Stimulated activated memory B cell treated with anti-CD40 and anti-IgM and Interleukin-4, amounts not matched to agents 10 μg/mL and 1 μg/mL and 100 μg/mL, for 72 hours (primary cell): ENCODE data around the gene MLEC.
"Not testable (repeated sequence)": the region's sequence is repeated elsewhere in the genome, so short reads cannot be mapped to it uniquely, and the experiment has no call there.

Experiments used
- ATAC-seq: fragments of 150-1000 bp; cut with Tn5 transposase; 2 replicates; pipeline ENCODE4 v1.10.0; 2021
- H3K27ac Mint-ChIP-seq: one replicate; pipeline ENCODE4 v1.8.0; 2022; ENCODE audit warnings: mild to moderate bottlenecking, mixed read lengths
- H3K27me3 Mint-ChIP-seq: one replicate; pipeline ENCODE4 v1.8.0; 2022; ENCODE audit warnings: mixed read lengths
- H3K36me3 Mint-ChIP-seq: one replicate; pipeline ENCODE4 v1.8.0; 2022; ENCODE audit warnings: mixed read lengths
- H3K4me1 Mint-ChIP-seq: one replicate; pipeline ENCODE4 v1.8.0; 2022; ENCODE audit warnings: mixed read lengths
- H3K4me3 Mint-ChIP-seq: one replicate; pipeline ENCODE4 v1.8.0; 2022; ENCODE audit warnings: mild to moderate bottlenecking, moderate library complexity, mixed read lengths
- H3K9me3 Mint-ChIP-seq: one replicate; pipeline ENCODE4 v1.8.0; 2022; ENCODE audit warnings: mixed read lengths

The MLEC gene

GRCh38 chr12:120654656-120655055, 32.3 kb upstream of the MLEC start:
- Mint-ChIP-seq H3K4me1 (peaks cover 7% of the 10 kb centered on the region), H3K27me3 (peaks cover 48% of the 10 kb centered on the region), H3K4me3 (no peak overlapping the region), H3K9me3 (no peaks in the 10 kb centered on the region), H3K36me3 (no peaks in the 10 kb centered on the region), H3K27ac (no peak overlapping the region)
- ATAC-seq = no peak

GRCh38 chr12:120656008-120656407, 30.9 kb upstream of the MLEC start:
- ATAC-seq = no peak
- Mint-ChIP-seq H3K36me3 (no peaks in the 10 kb centered on the region), H3K9me3 (no peaks in the 10 kb centered on the region), H3K27ac (no peak overlapping the region), H3K27me3 (peaks cover 37% of the 10 kb centered on the region), H3K4me1 (peaks cover 6% of the 10 kb centered on the region), H3K4me3 (no peak overlapping the region)

GRCh38 chr12:120658286-120659150, 28.4 kb upstream of the MLEC start:
- H3K36me3 Mint-ChIP-seq = no peaks in the 10 kb centered on the region
- peaks cover 28% of the 10 kb centered on the region for H3K27me3 Mint-ChIP-seq

GRCh38 chr12:120659151-120659525, 27.8 kb upstream of the MLEC start:
- H3K27me3 Mint-ChIP-seq = peaks cover 23% of the 10 kb centered on the region
- H3K27ac Mint-ChIP-seq = no peak overlapping the region
- no peak overlapping the region for H3K4me3 Mint-ChIP-seq
- no peaks in the 10 kb centered on the region for H3K36me3 Mint-ChIP-seq
- H3K4me1 Mint-ChIP-seq = peaks cover 18% of the 10 kb centered on the region
- ATAC-seq = no peak
- no peaks in the 10 kb centered on the region for H3K9me3 Mint-ChIP-seq

More at GRCh38 chr12:120658286-120659150, 28.4 kb upstream of the MLEC start:
- Mint-ChIP-seq H3K4me1 (peaks cover 12% of the 10 kb centered on the region), H3K4me3 (no peak overlapping the region), H3K27ac (no peak overlapping the region), H3K9me3 (no peaks in the 10 kb centered on the region)
- no peak for ATAC-seq

GRCh38 chr12:120661432-120661831, 25.5 kb upstream of the MLEC start:
- H3K4me3 Mint-ChIP-seq = no peak overlapping the region
- no peaks in the 10 kb centered on the region for H3K9me3 Mint-ChIP-seq
- no peak for ATAC-seq
- no peak overlapping the region for H3K27ac Mint-ChIP-seq
- peaks cover 11% of the 10 kb centered on the region for H3K27me3 Mint-ChIP-seq
- H3K4me1 Mint-ChIP-seq = peaks cover 32% of the 10 kb centered on the region
- no peaks in the 10 kb centered on the region for H3K36me3 Mint-ChIP-seq

GRCh38 chr12:120662879-120663278, 24.1 kb upstream of the MLEC start:
- ATAC-seq = peak; percentile 96
- Mint-ChIP-seq H3K9me3 (no peaks in the 10 kb centered on the region), H3K36me3 (no peaks in the 10 kb centered on the region), H3K27me3 (peaks cover 11% of the 10 kb centered on the region), H3K27ac (peak overlapping the region; percentile 76), H3K4me1 (peaks cover 40% of the 10 kb centered on the region), H3K4me3 (no peak overlapping the region)

- ATAC-seq = no peak
- H3K27me3 Mint-ChIP-seq = peaks cover 11% of the 10 kb centered on the region
- H3K4me3 Mint-ChIP-seq = no peak overlapping the region
- no peaks in the 10 kb centered on the region for H3K9me3 Mint-ChIP-seq
- H3K36me3 Mint-ChIP-seq = no peaks in the 10 kb centered on the region
- no peak overlapping the region for H3K27ac Mint-ChIP-seq
- peaks cover 49% of the 10 kb centered on the region for H3K4me1 Mint-ChIP-seq
Measured at GRCh38 chr12:120663741-120664140, 23.2 kb upstream of the MLEC start.

- H3K36me3 Mint-ChIP-seq = no peaks in the 10 kb centered on the region
- no peaks in the 10 kb centered on the region for H3K9me3 Mint-ChIP-seq
- H3K4me1 Mint-ChIP-seq = peaks cover 74% of the 10 kb centered on the region
- H3K4me3 Mint-ChIP-seq = peak overlapping the region; percentile 10
- ATAC-seq = no peak
- peak overlapping the region; percentile 76 for H3K27ac Mint-ChIP-seq
- H3K27me3 Mint-ChIP-seq = peaks cover 10% of the 10 kb centered on the region
Measured at GRCh38 chr12:120666571-120667390, 20.2 kb upstream of the MLEC start.

GRCh38 chr12:120668091-120668867, 18.7 kb upstream of the MLEC start:
- peak overlapping the region; percentile 24 for H3K4me3 Mint-ChIP-seq
- peaks cover 83% of the 10 kb centered on the region for H3K4me1 Mint-ChIP-seq
- H3K9me3 Mint-ChIP-seq = no peaks in the 10 kb centered on the region
- peaks cover 10% of the 10 kb centered on the region for H3K27me3 Mint-ChIP-seq
- no peaks in the 10 kb centered on the region for H3K36me3 Mint-ChIP-seq
- no peak for ATAC-seq
- H3K27ac Mint-ChIP-seq = peak overlapping the region; percentile 76

- H3K4me1 Mint-ChIP-seq = peaks cover 79% of the 10 kb centered on the region
Measured at GRCh38 chr12:120668868-120669840, 17.8 kb upstream of the MLEC start.

GRCh38 chr12:120670237-120670636, 16.7 kb upstream of the MLEC start:
- not testable (repeated sequence) for ATAC-seq, H3K4me3 Mint-ChIP-seq, H3K9me3 Mint-ChIP-seq, H3K36me3 Mint-ChIP-seq
- Mint-ChIP-seq H3K27me3 (peaks cover 10% of the 10 kb centered on the region), H3K4me1 (peaks cover 83% of the 10 kb centered on the region), H3K27ac (peak overlapping the region; percentile 76)

More at GRCh38 chr12:120668868-120669840, 17.8 kb upstream of the MLEC start:
- Mint-ChIP-seq H3K4me3 (peak overlapping the region; percentile 33), H3K27ac (peak overlapping the region; percentile 76), H3K27me3 (peaks cover 10% of the 10 kb centered on the region), H3K36me3 (no peaks in the 10 kb centered on the region), H3K9me3 (no peaks in the 10 kb centered on the region)
- peak; percentile 82 for ATAC-seq

- no peaks in the 10 kb centered on the region for H3K36me3 Mint-ChIP-seq
- H3K4me1 Mint-ChIP-seq = peaks cover 79% of the 10 kb centered on the region
- H3K27me3 Mint-ChIP-seq = peaks cover 10% of the 10 kb centered on the region
- no peaks in the 10 kb centered on the region for H3K9me3 Mint-ChIP-seq
- no peak overlapping the region for H3K4me3 Mint-ChIP-seq
- ATAC-seq = no peak
- peak overlapping the region; percentile 76 for H3K27ac Mint-ChIP-seq
Measured at GRCh38 chr12:120670667-120671066, 16.3 kb upstream of the MLEC start.

- Mint-ChIP-seq H3K36me3 (no peaks in the 10 kb centered on the region), H3K27me3 (peaks cover 10% of the 10 kb centered on the region), H3K27ac (peak overlapping the region; percentile 76), H3K9me3 (no peaks in the 10 kb centered on the region), H3K4me3 (peak overlapping the region; percentile 47), H3K4me1 (peaks cover 73% of the 10 kb centered on the region)
- peak; percentile 58 for ATAC-seq
Measured at GRCh38 chr12:120674097-120674636, 12.8 kb upstream of the MLEC start.
